T-cell (primary cell): ENCODE results near the gene SF3B5. TPM values are rescaled to one million over a fixed set of nuclear protein-coding genes. Genes with fewer than 3 reads are reported as not detected.

Experiments used
- ATAC-seq, 4 experiments: fragments of 200-7000 bp in 3 of 4; fragments of 150-1000 bp in 1 of 4; cut with Tn5 transposase; replicated peaks in 1 of 4; 1 replicate in 3 of 4; 2 replicates in 1 of 4; pipeline ENCODE4 v1.10.0; 2021; ENCODE audit warnings: moderate library complexity in 3 of 4, mild to moderate bottlenecking in 2 of 4, moderate number of reproducible peaks in 1 of 4
- CTCF ChIA-PET, 2 donors: fragments of 300-600 bp; sonication (Branson Sonifier 250); formaldehyde crosslinking; loops; one replicate each; lab custom pipeline; 2022; ENCODE audit warnings: antibody characterized with exemption in 2 of 2; lab: Charles Lee
- POLR2A ChIA-PET, 2 donors: fragments of 300-600 bp; sonication (Branson Sonifier 250); formaldehyde crosslinking; loops; one replicate each; lab custom pipeline; 2022; ENCODE audit warnings: antibody characterized with exemption in 2 of 2; lab: Charles Lee
- DNase-seq, 35 experiments: peaks; one replicate each; pipeline versions ENCODE4 v3.0.0 to v3.0.0-alpha.2; 2013 to 2023
- H3K27ac ChIP-seq: one replicate; pipeline ENCODE4 v1.5.1; 2013; ENCODE audit warnings: low read length
- H3K27me3 ChIP-seq, 2 experiments: replicated peaks in 1 of 2; 1 replicate in 1 of 2; 2 replicates in 1 of 2; pipeline versions ENCODE4 v1.6.1 to v1.7.0; 2013; ENCODE audit warnings: low read length in 1 of 2, mixed read lengths in 1 of 2; ENCODE audit not compliant: control insufficient read depth in 2 of 2, insufficient read depth in 2 of 2; ENCODE audit errors: extremely low read depth in 1 of 2
- H3K36me3 ChIP-seq, 2 donors: 1 replicate in 1 of 2; 2 replicates in 1 of 2; pipeline versions ENCODE4 v1.6.1 to v1.7.0; 2013; ENCODE audit warnings: low read length in 1 of 2; ENCODE audit not compliant: control insufficient read depth in 2 of 2, insufficient read depth in 1 of 2; ENCODE audit errors: extremely low read depth in 1 of 2
- H3K4me1 ChIP-seq, 2 experiments: 1 replicate in 1 of 2; 2 replicates in 1 of 2; pipeline versions ENCODE4 v1.6.1 to v1.7.0; 2013; ENCODE audit warnings: low read length in 2 of 2, mixed read lengths in 1 of 2; ENCODE audit not compliant: insufficient read depth in 2 of 2, control insufficient read depth in 1 of 2; ENCODE audit errors: extremely low read depth in 1 of 2
- H3K4me3 ChIP-seq, 2 donors: 1 replicate in 1 of 2; 2 replicates in 1 of 2; pipeline versions ENCODE4 v1.5.1 to v1.7.0; 2013; ENCODE audit warnings: mild to moderate bottlenecking in 2 of 2, low read length in 1 of 2, moderate library complexity in 1 of 2; ENCODE audit not compliant: control insufficient read depth in 1 of 2; ENCODE audit errors: extremely low read depth in 1 of 2
- H3K9me3 ChIP-seq: 2 replicates; pipeline ENCODE4 v1.7.0; 2013
- H3K27ac Mint-ChIP-seq, 2 donors: one replicate each; pipeline ENCODE4 v1.8.0; 2020 to 2021; ENCODE audit warnings: mild to moderate bottlenecking in 2 of 2, mixed read lengths in 2 of 2
- H3K27me3 Mint-ChIP-seq, 2 donors: one replicate each; pipeline ENCODE4 v1.8.0; 2021 to 2022; ENCODE audit warnings: mixed read lengths in 2 of 2
- H3K36me3 Mint-ChIP-seq: one replicate; pipeline ENCODE4 v1.8.0; 2021; ENCODE audit warnings: mixed read lengths
- H3K4me1 Mint-ChIP-seq, 3 donors: one replicate each; pipeline ENCODE4 v1.8.0; 2020 to 2022; ENCODE audit warnings: mixed read lengths in 3 of 3, mild to moderate bottlenecking in 1 of 3
- H3K4me3 Mint-ChIP-seq, 3 donors: one replicate each; pipeline ENCODE4 v1.8.0; 2020 to 2022; ENCODE audit warnings: mild to moderate bottlenecking in 3 of 3, mixed read lengths in 3 of 3, moderate library complexity in 3 of 3
- H3K9me3 Mint-ChIP-seq, 3 donors: one replicate each; pipeline ENCODE4 v1.8.0; 2020 to 2022; ENCODE audit warnings: mixed read lengths in 3 of 3
- WGBS: methylation state at CpG from one replicate; pipeline ENCODE4 v1.1.5; 2013; ENCODE audit warnings: missing lambda C conversion rate; ENCODE audit not compliant: insufficient coverage; 5-methylcytosine and 5-hydroxymethylcytosine counted together
- total RNA-seq, 35 experiments: library from RNA in 6 of 35; stranded (reverse) in 6 of 35; fragments of 120-200 nt in 1 of 35; gene quantifications; one replicate each; pipeline versions ENCODE4 v1.2.1 to v1.2.4 and lab custom pipeline; 2013 to 2026

The SF3B5 gene
- total RNA-seq, 5 donors from 2014 or later (not counting 1 experiment from before 2014, with no cell fraction given): 111 to 125 (median 115) TPM

DNA sequence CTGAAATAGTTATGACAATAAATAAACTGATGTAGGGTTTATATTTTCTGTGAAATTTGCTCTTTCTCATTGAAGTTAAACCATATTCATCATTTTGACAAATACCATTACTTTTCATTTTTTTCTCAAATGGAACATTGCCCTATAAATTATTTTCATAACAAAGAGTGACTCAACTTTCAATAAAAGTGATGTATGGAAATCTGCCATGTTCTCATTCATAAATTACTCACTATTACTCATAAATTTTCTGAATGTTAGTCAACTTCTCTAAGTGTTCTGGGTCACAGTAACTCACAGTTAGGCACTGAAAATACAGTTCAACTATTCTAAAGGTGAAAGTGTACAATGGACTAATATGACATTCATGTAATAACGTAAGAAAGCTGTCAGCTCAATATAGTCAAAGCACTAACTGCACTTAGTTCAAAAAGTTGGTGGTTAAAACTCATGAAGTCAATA, 35.9 kb upstream of the SF3B5 start:
- WGBS: no CpG with 5 or more reads among the region's 1 CpG
- DNase-seq (no peak), ATAC-seq (no peak)
- CTCF ChIA-PET: no interaction called here
- Histone ChIP-seq H3K36me3 (no peaks in the 10 kb centered on the region), H3K9me3 (no peaks in the 10 kb centered on the region), H3K27me3 (peaks cover 0 to 5% of the 10 kb centered on the region in 2 experiments), H3K4me1 (peaks cover 0 to 3% of the 10 kb centered on the region in 2 experiments), H3K4me3 (no peak overlapping the region), H3K27ac (no peak overlapping the region)
- Mint-ChIP-seq H3K27ac (peak overlapping the region in 1 of 2 donors; percentile 23), H3K4me3 (no peak overlapping the region), H3K27me3 (peaks cover 3% of the 10 kb centered on the region in 2 donors), H3K9me3 (no peaks in the 10 kb centered on the region), H3K36me3 (no peaks in the 10 kb centered on the region), H3K4me1 (peaks cover 9 to 16% (median 11%) of the 10 kb centered on the region in 3 donors)
- POLR2A ChIA-PET: no interaction called here

DNA sequence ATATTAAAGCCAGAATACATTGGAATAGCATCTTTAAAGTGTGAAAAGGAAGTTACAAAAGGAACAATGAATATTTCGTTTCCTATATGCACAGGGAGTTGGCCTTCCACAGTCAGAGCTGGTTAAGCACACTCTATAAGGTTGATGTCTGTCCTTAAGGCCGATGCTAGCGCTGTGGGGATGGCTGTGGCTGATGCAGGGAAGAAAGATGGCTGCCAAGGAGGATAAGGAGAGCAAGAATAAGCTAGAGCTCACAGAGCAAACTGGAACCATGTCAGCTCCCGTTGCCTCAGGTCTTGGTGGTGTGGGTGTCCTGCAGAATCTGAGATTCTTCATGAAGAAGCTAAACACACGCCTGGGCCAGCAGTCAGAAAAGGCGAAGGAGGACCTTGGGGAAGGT, 34.1 kb upstream of the SF3B5 start:
- Histone ChIP-seq H3K4me3 (no peak overlapping the region), H3K9me3 (no peaks in the 10 kb centered on the region), H3K36me3 (no peaks in the 10 kb centered on the region), H3K4me1 (peaks cover 0 to 3% of the 10 kb centered on the region in 2 experiments), H3K27ac (no peak overlapping the region), H3K27me3 (peaks cover 0 to 5% of the 10 kb centered on the region in 2 experiments)
- DNase-seq: no peak
- H3K36me3 Mint-ChIP-seq: no peaks in the 10 kb centered on the region
- peaks cover 3 to 6% of the 10 kb centered on the region in 2 donors for H3K27me3 Mint-ChIP-seq
- no peaks in the 10 kb centered on the region for H3K9me3 Mint-ChIP-seq
- peaks cover 9 to 16% (median 11%) of the 10 kb centered on the region in 3 donors for H3K4me1 Mint-ChIP-seq
- WGBS: 97% methylated on average over 5 of the region's 6 CpGs
- ATAC-seq: no peak
- H3K27ac Mint-ChIP-seq: no peak overlapping the region
- ChIA-PET CTCF (interaction anchor here in 1 of 2 donors (0.6 to 1.0 kb wide), 2 partner anchors 23 to 27 kb away, joined by 3 to 5 read pairs; no protein-coding TSS in a partner anchor), POLR2A (no interaction called here)
- H3K4me3 Mint-ChIP-seq: no peak overlapping the region

DNA sequence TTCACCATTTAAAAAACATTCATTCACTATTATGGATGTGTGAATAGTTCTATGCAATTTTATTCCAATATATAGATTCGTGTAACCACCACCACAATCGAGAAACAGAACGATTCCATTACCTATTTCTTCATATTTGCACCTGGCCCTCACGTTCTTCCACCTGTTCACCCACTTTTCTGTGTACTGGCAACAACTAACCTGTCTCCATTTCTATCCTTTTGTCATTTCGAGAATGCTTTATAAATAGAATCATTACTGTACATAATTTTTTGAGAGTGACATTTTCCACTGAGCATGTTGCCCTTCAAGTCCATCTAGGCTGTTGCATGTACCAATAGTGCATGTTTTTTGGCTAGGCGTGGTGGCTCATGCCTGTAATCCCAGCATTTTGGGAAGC, 31.7 kb upstream of the SF3B5 start:
- POLR2A ChIA-PET: interaction anchor here in 1 of 2 donors (0.6 kb wide), 1 partner anchor 67 kb away, joined by 19 read pairs; no protein-coding TSS in a partner anchor
- Mint-ChIP-seq H3K27me3 (peaks cover 3% of the 10 kb centered on the region in 2 donors), H3K4me1 (peaks cover 9 to 16% (median 11%) of the 10 kb centered on the region in 3 donors), H3K4me3 (no peak overlapping the region), H3K27ac (no peak overlapping the region), H3K36me3 (no peaks in the 10 kb centered on the region), H3K9me3 (no peaks in the 10 kb centered on the region)
- Histone ChIP-seq H3K27ac (no peak overlapping the region), H3K36me3 (no peaks in the 10 kb centered on the region), H3K4me3 (no peak overlapping the region), H3K27me3 (peaks cover 0 to 5% of the 10 kb centered on the region in 2 experiments), H3K4me1 (peaks cover 0 to 3% of the 10 kb centered on the region in 2 experiments), H3K9me3 (no peaks in the 10 kb centered on the region)
- CTCF ChIA-PET: interaction anchor here in 1 of 2 donors (0.6 kb wide), 1 partner anchor 467 kb away, joined by 3 read pairs; no protein-coding TSS in a partner anchor
- 100% methylated on average over 1 of the region's 6 CpGs for WGBS
- DNase-seq: no peak
- ATAC-seq: no peak

DNA sequence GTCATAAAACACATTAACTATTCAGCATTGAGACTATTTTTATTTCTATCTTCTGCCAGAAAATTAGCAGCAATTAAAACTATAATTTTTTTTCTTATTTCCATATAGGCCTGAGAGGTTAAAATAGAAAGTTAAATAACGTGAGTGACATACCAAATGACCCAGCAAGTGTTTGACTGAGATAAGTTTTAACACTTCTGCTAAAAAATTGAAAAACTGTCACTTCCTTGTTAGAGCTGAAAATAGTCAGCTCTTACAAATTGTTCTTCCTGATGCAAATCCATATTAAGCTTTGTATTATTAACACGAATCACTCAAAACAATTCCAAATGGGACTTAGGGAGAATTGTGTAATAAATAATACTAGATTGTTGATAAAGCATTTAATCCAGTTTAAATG, 28.5 kb upstream of the SF3B5 start:
- Histone ChIP-seq H3K4me1 (no peaks in the 10 kb centered on the region), H3K4me3 (no peak overlapping the region), H3K27ac (no peak overlapping the region), H3K27me3 (peaks cover 0 to 3% of the 10 kb centered on the region in 2 experiments), H3K36me3 (no peaks in the 10 kb centered on the region), H3K9me3 (no peaks in the 10 kb centered on the region)
- no peak overlapping the region for H3K4me3 Mint-ChIP-seq
- CTCF ChIA-PET: interaction anchor here (0.6 to 1.3 kb wide), 2 partner anchors 95 to 144 kb away, joined by 3 read pairs; no protein-coding TSS in a partner anchor
- WGBS: no CpG with 5 or more reads among the region's 2 CpGs
- no peaks in the 10 kb centered on the region for H3K36me3 Mint-ChIP-seq
- peaks cover 1 to 3% of the 10 kb centered on the region in 2 donors for H3K27me3 Mint-ChIP-seq
- no peaks in the 10 kb centered on the region for H3K9me3 Mint-ChIP-seq
- no peaks in the 10 kb centered on the region for H3K4me1 Mint-ChIP-seq
- no peak overlapping the region for H3K27ac Mint-ChIP-seq
- no peak for ATAC-seq
- no peak for DNase-seq
- POLR2A ChIA-PET: interaction anchor here in 1 of 2 donors (0.6 kb wide), 1 partner anchor 315 kb away, joined by 3 read pairs; no protein-coding TSS in a partner anchor

DNA sequence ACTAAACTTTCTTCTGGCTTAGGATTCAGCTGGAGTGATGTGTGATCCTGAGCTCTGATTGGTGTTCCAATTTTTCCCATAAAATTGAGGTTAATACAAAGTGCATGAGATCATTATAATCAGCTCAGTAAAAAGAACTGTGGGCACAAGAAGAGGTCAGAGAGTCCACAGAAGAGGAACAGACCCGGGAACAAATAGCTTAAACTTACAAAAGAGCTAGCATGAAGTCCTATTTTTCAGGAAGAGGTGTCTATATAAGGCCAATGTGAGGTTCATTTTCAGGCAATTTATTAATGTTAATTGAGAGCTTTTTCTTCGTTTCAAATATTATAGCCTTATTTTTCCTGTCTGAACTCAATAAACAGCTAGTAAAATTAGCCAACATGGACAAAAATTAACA, 28.0 kb upstream of the SF3B5 start:
- Histone ChIP-seq H3K4me3 (no peak overlapping the region), H3K4me1 (no peaks in the 10 kb centered on the region), H3K27me3 (peaks cover 0 to 3% of the 10 kb centered on the region in 2 experiments), H3K9me3 (no peaks in the 10 kb centered on the region), H3K27ac (no peak overlapping the region), H3K36me3 (no peaks in the 10 kb centered on the region)
- no peaks in the 10 kb centered on the region for H3K9me3 Mint-ChIP-seq
- H3K4me3 Mint-ChIP-seq: no peak overlapping the region
- no peaks in the 10 kb centered on the region for H3K36me3 Mint-ChIP-seq
- no peaks in the 10 kb centered on the region for H3K4me1 Mint-ChIP-seq
- no peak overlapping the region for H3K27ac Mint-ChIP-seq
- ATAC-seq (no peak), DNase-seq (no peak)
- ChIA-PET CTCF (interaction anchor here (0.6 to 1.3 kb wide), 2 partner anchors 95 to 143 kb away, joined by 3 read pairs; no protein-coding TSS in a partner anchor), POLR2A (interaction anchor here in 1 of 2 donors (0.6 kb wide), 1 partner anchor 315 kb away, joined by 3 read pairs; no protein-coding TSS in a partner anchor)
- no CpG with 5 or more reads among the region's 2 CpGs for whole genome bisulfite sequencing
- peaks cover 1 to 3% of the 10 kb centered on the region in 2 donors for H3K27me3 Mint-ChIP-seq

DNA sequence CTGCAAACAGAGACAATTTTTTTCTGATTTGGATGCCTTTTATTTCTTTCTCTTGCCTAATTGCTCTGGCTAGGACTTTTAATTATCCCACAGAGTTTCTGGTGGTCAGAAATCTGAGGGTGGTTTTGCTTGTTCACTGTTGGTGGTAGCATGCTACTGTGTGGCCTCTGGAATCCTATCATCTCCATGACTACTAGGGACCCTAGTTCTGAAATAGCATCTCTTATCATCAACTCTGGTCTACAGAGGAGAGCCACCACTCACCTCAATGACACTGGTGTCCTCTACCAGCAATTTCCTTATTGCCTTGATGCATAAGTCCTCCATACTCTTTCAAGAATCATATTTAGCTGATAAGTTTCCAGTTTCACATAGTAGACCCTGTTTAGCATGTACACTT, 27.5 kb upstream of the SF3B5 start:
- Mint-ChIP-seq H3K27ac (no peak overlapping the region), H3K36me3 (no peaks in the 10 kb centered on the region), H3K4me3 (no peak overlapping the region), H3K9me3 (no peaks in the 10 kb centered on the region), H3K27me3 (peaks cover 1 to 3% of the 10 kb centered on the region in 2 donors), H3K4me1 (no peaks in the 10 kb centered on the region)
- Histone ChIP-seq H3K36me3 (no peaks in the 10 kb centered on the region), H3K27ac (no peak overlapping the region), H3K4me3 (no peak overlapping the region), H3K4me1 (no peaks in the 10 kb centered on the region), H3K9me3 (no peaks in the 10 kb centered on the region), H3K27me3 (no peaks in the 10 kb centered on the region)
- CTCF ChIA-PET: interaction anchor here in 1 of 2 donors (0.9 to 1.3 kb wide), 2 partner anchors 18 to 96 kb away, joined by 3 read pairs; no protein-coding TSS in a partner anchor
- DNase-seq: no peak
- no peak for ATAC-seq
- POLR2A ChIA-PET: no interaction called here
